T-helper 1 cell (primary cell): ENCODE results near the gene PLXNB2.
"Not testable (repeated sequence)": the region's sequence is repeated elsewhere in the genome, so short reads cannot be mapped to it uniquely, and the experiment has no call there.

Experiments used
- DNase-seq, 5 donors: peaks; one replicate each; pipeline ENCODE4 v3.0.0-alpha.2; 2012 to 2020

The PLXNB2 gene

GRCh38 chr22:50280022-50280707 is 27.3 kb downstream of the PLXNB2 start:
- DNase-seq = no peak

- no peak for DNase-seq
These were observed 28.4 kb downstream of the PLXNB2 start for GRCh38 chr22:50278956-50279619.

- no peak for DNase-seq
These were observed 29.0 kb downstream of the PLXNB2 start for GRCh38 chr22:50278461-50278860.

GRCh38 chr22:50277761-50278160 is 29.7 kb downstream of the PLXNB2 start:
- DNase-seq = no peak

- DNase-seq = peak in 3 of 5 donors; percentile 15 to 82 (median 44)
These were observed 31.3 kb downstream of the PLXNB2 start for GRCh38 chr22:50276143-50276542.

GRCh38 chr22:50275181-50276055 is 32.0 kb downstream of the PLXNB2 start:
- DNase-seq = no peak

GRCh38 chr22:50274771-50275170 is 32.7 kb downstream of the PLXNB2 start:
- no peak for DNase-seq

GRCh38 chr22:50274311-50274710 is 33.1 kb downstream of the PLXNB2 start:
- DNase-seq = peak in 2 of 5 donors; percentile 37 to 52

GRCh38 chr22:50273781-50274180 is 33.7 kb downstream of the PLXNB2 start:
- DNase-seq = not testable (repeated sequence)

- not testable (repeated sequence) for DNase-seq
These were observed 34.1 kb downstream of the PLXNB2 start for GRCh38 chr22:50273352-50273751.

GRCh38 chr22:50272044-50272802 is 35.2 kb downstream of the PLXNB2 start:
- DNase-seq = no peak

- DNase-seq = peak; percentile 28 to 60 (median 45)
These were observed 35.9 kb downstream of the PLXNB2 start for GRCh38 chr22:50271519-50271970.

- DNase-seq = peak; percentile 47 to 66 (median 63)
These were observed 36.6 kb downstream of the PLXNB2 start for GRCh38 chr22:50270666-50271394.

- peak; percentile 62 to 75 (median 66) for DNase-seq
These were observed 37.3 kb downstream of the PLXNB2 start, which contains the start of gene MAPK11 for GRCh38 chr22:50269970-50270665. Gene MAPK11 (minus strand): TSS chr22:50270380. CDS start chr22:50270292, 88 bp downstream.

GRCh38 chr22:50269573-50269969 is 37.9 kb downstream of the PLXNB2 start:
- DNase-seq = no peak

GRCh38 chr22:50268655-50269113 is 38.8 kb downstream of the PLXNB2 start:
- no peak for DNase-seq

GRCh38 chr22:50267591-50268390 is 39.7 kb downstream of the PLXNB2 start:
- DNase-seq = peak; percentile 42 to 52 (median 47)

- DNase-seq = no peak
These were observed 40.5 kb downstream of the PLXNB2 start for GRCh38 chr22:50266994-50267393.

- DNase-seq = no peak
These were observed 42.3 kb downstream of the PLXNB2 start for GRCh38 chr22:50264946-50265669.
